OCI-LY1 (cell line): ENCODE data around the gene TUBG2.

ENCODE experiments used
- H2AFZ ChIP-seq: fragments of 200-600 bp; sonication (generic), shearing (Covaris generic); 2 replicates; pipeline ENCODE4 v1.6.0; 2014; ENCODE audit warnings: antibody characterized with exemption, mild to moderate bottlenecking, low read length
- H3F3A ChIP-seq: fragments of 200-600 bp; sonication (generic), shearing (Covaris generic); 2 replicates; pipeline ENCODE4 v1.6.0; 2014; ENCODE audit warnings: mild to moderate bottlenecking, antibody characterized with exemption, low read length, moderate library complexity; ENCODE audit not compliant: insufficient read depth
- H3K27ac ChIP-seq: fragments of 200-600 bp; sonication (generic); 2 replicates; pipeline ENCODE4 v1.5.1; 2014; ENCODE audit warnings: low read length, mixed run types, mild to moderate bottlenecking, low read depth; ENCODE audit not compliant: poor library complexity, severe bottlenecking
- H3K27me3 ChIP-seq: fragments of 200-600 bp; sonication (generic); 2 replicates; pipeline ENCODE4 v1.6.0; 2014; ENCODE audit warnings: antibody characterized with exemption, mild to moderate bottlenecking, low read length, moderate library complexity; ENCODE audit not compliant: insufficient read depth
- H3K36me3 ChIP-seq: fragments of 200-600 bp; sonication (generic); 2 replicates; pipeline ENCODE4 v1.6.1; 2014; ENCODE audit warnings: mild to moderate bottlenecking, antibody characterized with exemption, low read length, moderate library complexity, mixed read lengths; ENCODE audit not compliant: insufficient read depth
- H3K4me1 ChIP-seq: fragments of 200-600 bp; sonication (generic); 2 replicates; pipeline ENCODE4 v1.5.1; 2014; ENCODE audit warnings: mild to moderate bottlenecking, low read length, moderate library complexity; ENCODE audit not compliant: insufficient read depth, severe bottlenecking
- H3K4me2 ChIP-seq: fragments of 200-600 bp; sonication (generic), shearing (Covaris generic); 2 replicates; pipeline ENCODE4 v1.6.1; 2014; ENCODE audit warnings: low read length
- H3K4me3 ChIP-seq: fragments of 200-600 bp; sonication (generic); 2 replicates; pipeline ENCODE4 v1.5.1; 2014; ENCODE audit warnings: low read length, low read depth, mild to moderate bottlenecking, mixed read lengths; ENCODE audit not compliant: poor library complexity, severe bottlenecking
- H3K79me2 ChIP-seq: fragments of 200-600 bp; shearing (Covaris generic); 2 replicates; pipeline ENCODE4 v1.6.1; 2016; ENCODE audit warnings: mixed run types, low read length, mixed read lengths; ENCODE audit not compliant: insufficient read depth
- H3K9ac ChIP-seq: fragments of 200-600 bp; sonication (generic), shearing (Covaris generic); 2 replicates; pipeline ENCODE4 v1.6.1; 2014; ENCODE audit warnings: mild to moderate bottlenecking, low read length, mixed read lengths
- H3K9me2 ChIP-seq: fragments of 200-600 bp; sonication (generic), shearing (Covaris generic); 2 replicates; pipeline ENCODE4 v1.6.1; 2014; ENCODE audit warnings: low read depth, mild to moderate bottlenecking, low read length, mixed read lengths
- H3K9me3 ChIP-seq: fragments of 200-600 bp; shearing (Covaris generic); 2 replicates; pipeline ENCODE4 v1.6.1; 2014; ENCODE audit warnings: low read length, mixed read lengths
- H4K20me1 ChIP-seq: fragments of 200-600 bp; sonication (generic), shearing (Covaris generic); 2 replicates; pipeline ENCODE4 v1.6.0; 2016; ENCODE audit warnings: mild to moderate bottlenecking, low read length; ENCODE audit not compliant: insufficient read depth
- CTCF ChIP-seq: fragments of 200-600 bp; sonication (generic), shearing (Covaris generic); IDR thresholded peaks from 2 replicates; pipeline ENCODE4 v1.5.1; 2017; ENCODE audit warnings: mild to moderate bottlenecking, antibody characterized with exemption, low read length, moderate library complexity, mixed read lengths
- EZH2 ChIP-seq: fragments of 200-600 bp; sonication (generic), shearing (Covaris generic); IDR thresholded peaks from 2 replicates; pipeline ENCODE4 v1.8.0; 2017; ENCODE audit warnings: borderline replicate concordance, mixed run types, mild to moderate bottlenecking, antibody characterized with exemption, low read length, moderate library complexity, mixed read lengths

Gene TUBG2

GRCh38 chr17:42679492-42680330 lies 20.6 kb downstream of the TUBG2 start:
- no peaks in the 10 kb centered on the region for H3K36me3 ChIP-seq
- H3K9me3 ChIP-seq = no peaks in the 10 kb centered on the region
- H3K4me3 ChIP-seq = peak overlapping the region; percentile 64
- H3K79me2 ChIP-seq = no peaks in the 10 kb centered on the region
- peak overlapping the region; percentile 57; the same call in 1 of the 2 replicates for H3K9ac ChIP-seq
- H3K27ac ChIP-seq = no peak overlapping the region
- H3K4me2 ChIP-seq = peak overlapping the region; percentile 87
- H2AFZ ChIP-seq = no peak overlapping the region
- H3K9me2 ChIP-seq = no peaks in the 10 kb centered on the region
- no peaks in the 10 kb centered on the region for H4K20me1 ChIP-seq
- H3K4me1 ChIP-seq = peaks cover 56% of the 10 kb centered on the region
- 0 out of 2 replicates have a peak, but pooled peaks cover 7% of the 10 kb centered on the region for H3K27me3 ChIP-seq
- no peaks in the 10 kb centered on the region for H3F3A ChIP-seq
- TF ChIP-seq EZH2 (no peak), CTCF (peak; percentile 83)

- peaks cover 53% of the 10 kb centered on the region for H3K4me1 ChIP-seq
- H3K79me2 ChIP-seq = no peaks in the 10 kb centered on the region
- no peak overlapping the region; the same call in 1 of the 2 replicates for H3K4me2 ChIP-seq
- H3K9me3 ChIP-seq = no peaks in the 10 kb centered on the region
- TF ChIP-seq CTCF = no peak
- no peak for TF ChIP-seq EZH2
- no peak overlapping the region for H3K9ac ChIP-seq
- no peaks in the 10 kb centered on the region for H3F3A ChIP-seq
- no peak overlapping the region for H3K27ac ChIP-seq
- H3K9me2 ChIP-seq = no peaks in the 10 kb centered on the region
- 0 out of 2 replicates have a peak, but pooled peaks cover 5% of the 10 kb centered on the region for H3K27me3 ChIP-seq
- H2AFZ ChIP-seq = no peak overlapping the region
- no peaks in the 10 kb centered on the region for H4K20me1 ChIP-seq
- no peak overlapping the region for H3K4me3 ChIP-seq
- H3K36me3 ChIP-seq = no peaks in the 10 kb centered on the region
Observed at GRCh38 chr17:42680331-42680808, 21.3 kb downstream of the TUBG2 start.

DNA sequence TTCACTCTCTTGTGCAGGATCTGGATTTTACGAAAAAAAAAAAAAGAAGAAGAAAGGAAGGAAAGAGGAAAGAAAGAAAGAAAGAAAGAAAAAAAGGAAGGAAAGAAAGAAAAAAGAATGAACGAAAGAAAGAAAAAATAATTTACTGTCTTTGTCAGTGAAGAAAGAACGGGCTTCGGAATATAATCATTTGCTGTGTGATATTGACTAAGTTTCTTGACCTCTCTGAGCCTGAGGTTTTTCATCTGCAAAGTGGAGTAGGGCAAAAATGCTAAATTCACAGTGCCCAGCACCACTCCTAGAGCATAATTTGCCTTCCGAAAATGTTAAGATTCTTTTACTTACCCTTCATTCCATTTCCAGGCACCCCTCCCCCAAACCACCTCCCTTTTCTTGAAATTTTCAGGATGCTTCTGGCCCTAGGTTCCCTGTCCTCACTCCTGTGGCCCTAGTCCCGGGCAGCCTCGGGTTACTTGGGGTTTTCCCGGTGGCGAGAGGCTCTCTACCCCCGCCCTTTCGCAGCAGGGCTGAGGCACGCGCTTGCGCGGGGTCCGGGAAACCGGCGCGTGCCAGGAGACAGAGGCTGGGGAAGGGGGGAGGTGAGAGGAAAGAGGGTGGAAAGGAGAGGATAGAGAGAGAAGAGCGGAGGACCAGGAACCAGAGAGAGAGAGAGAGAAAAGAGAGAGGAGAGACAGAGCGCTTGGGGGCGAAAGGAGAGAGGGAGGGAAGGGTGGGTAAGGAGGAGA lies 23.1 kb downstream of the TUBG2 start, which contains the start of gene CNTNAP1:
Gene CNTNAP1 (plus strand): TSS at position 556 of the 746 bp plus-strand sequence. CDS start 299 bp downstream, outside the sequence.
- H2AFZ ChIP-seq = no peak within 1 kb of the TSS
- H3K9ac ChIP-seq = no peak within 1 kb of the TSS
- no peaks in the 10 kb centered on the region for H3K27me3 ChIP-seq
- no peak for TF ChIP-seq EZH2
- no peak for TF ChIP-seq CTCF
- peaks cover 40% of the 10 kb centered on the region for H3K4me1 ChIP-seq
- peak within 1 kb of the TSS; percentile 31 for H3K4me2 ChIP-seq
- H3K36me3 ChIP-seq = no peaks in the 10 kb centered on the region
- H3F3A ChIP-seq = no peaks in the 10 kb centered on the region
- H4K20me1 ChIP-seq = no peaks in the 10 kb centered on the region
- no peaks in the 10 kb centered on the region for H3K9me3 ChIP-seq
- H3K79me2 ChIP-seq = no peaks in the 10 kb centered on the region
- H3K9me2 ChIP-seq = no peaks in the 10 kb centered on the region
- H3K4me3 ChIP-seq = no peak within 1 kb of the TSS
- H3K27ac ChIP-seq = no peak within 1 kb of the TSS
